ENCODE measurements around the gene GPBP1.
"Not testable (repeated sequence)": the region's sequence is repeated elsewhere in the genome, so short reads cannot be mapped to it uniquely, and the experiment has no call there.

GPBP1 gene

GRCh38 chr5:57177479-57178156 is 3.8 kb downstream of the GPBP1 start:
- no peak for DNase-seq

DNA sequence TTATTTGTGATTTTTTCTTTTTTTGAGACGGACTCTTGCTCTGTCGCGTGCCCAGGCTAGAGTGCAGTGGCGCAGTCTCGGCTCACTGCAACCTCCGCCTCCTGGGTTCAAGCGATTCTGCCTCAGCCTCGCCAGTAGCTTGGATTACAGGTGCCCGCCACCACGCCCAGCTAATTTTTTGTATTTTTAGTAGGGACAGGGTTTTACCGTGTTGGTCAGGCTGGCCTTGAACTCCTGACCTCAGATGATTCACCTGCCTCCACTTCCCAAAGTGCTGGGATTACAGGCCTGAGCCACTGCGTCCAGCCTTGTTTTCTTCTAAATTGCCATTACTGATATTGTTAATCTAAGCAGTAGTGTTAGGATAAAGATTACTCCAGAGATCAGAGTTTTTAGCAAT is 4.4 kb downstream of the GPBP1 start:
- DNase-seq, result not testable (repeated sequence)

- DNase-seq, result no peak
Observed at GRCh38 chr5:57179262-57180200, 5.7 kb downstream of the GPBP1 start.

DNA sequence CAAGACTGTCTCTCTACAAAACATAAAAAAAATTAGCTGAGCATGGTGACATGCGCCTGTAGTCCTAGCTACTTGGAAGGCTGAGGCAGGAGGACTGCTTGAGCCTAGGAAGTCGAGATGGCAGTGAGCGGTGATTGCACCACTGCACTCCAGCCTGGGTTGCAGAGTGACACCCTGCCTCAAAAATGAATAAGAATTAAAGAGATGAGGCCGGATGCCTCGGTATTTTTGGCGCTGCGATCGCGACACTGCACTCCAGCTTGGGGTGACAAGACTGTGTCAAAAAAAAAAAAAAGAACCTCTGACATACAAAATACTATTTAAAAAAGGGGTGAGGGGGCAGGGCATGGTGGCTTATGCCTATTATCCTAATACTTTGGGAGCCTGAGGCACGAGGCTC is 7.3 kb downstream of the GPBP1 start:
- DNase-seq, result no peak

DNA sequence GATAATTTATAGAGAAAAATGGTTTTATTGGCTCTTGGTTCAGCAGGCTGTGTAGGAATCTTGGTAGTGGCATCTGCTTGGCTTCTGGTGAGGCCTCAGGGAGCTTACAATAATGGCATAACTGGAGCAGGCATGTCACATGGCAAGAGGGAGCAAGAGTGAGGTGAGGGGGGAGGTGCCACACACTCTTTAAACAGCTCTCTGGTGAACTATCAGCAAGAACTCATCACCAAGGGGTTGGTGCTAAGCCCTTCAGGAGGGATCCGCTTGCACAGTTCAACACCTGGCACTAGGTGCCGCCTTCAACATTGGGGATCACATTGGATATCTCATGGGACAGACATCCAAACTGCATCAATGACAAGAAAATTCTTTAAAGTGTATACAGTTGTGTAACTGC is 10.5 kb downstream of the GPBP1 start:
- no peak for DNase-seq

GRCh38 chr5:57185313-57185712 is 11.5 kb downstream of the GPBP1 start:
- no peak for DNase-seq

DNA sequence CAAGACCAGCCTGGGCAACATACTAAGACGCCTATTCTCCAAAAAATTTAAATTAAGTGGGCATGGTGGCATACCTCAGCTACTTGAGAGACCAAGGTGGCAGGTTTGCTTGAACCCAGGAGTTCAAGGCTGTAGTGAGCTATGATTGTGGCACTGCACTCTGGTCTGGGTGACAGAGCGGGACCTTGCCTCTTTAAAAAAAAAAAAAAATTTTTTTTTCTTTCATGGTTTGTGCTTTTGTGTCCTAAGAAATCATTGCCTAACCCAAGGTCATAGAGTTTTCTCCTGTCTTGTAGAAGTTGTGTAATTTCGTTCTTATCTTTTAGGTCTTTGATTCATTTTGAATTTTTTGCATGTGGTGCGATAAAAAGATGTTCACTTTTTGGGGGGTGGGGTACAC is 12.3 kb downstream of the GPBP1 start:
- no peak for DNase-seq

DNA sequence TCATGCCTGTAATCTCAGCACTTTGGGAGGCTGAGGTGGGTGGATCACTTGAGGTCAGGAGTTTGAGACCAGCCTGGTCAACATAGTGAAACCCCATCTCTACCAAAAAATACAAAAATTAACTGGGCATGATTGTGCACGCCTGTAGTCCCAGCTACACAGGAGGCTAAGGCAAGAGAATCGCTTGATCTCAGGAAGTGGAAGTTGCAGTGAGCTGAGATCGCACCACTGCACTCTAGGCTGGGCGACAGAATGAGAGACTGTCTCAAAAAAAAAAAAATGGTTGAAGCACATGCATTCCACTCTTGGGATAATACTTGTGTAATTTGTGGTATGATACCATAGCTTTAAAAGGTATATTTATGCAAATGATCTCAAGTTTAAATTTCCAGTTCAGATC is 14.1 kb downstream of the GPBP1 start:
- DNase-seq, result not testable (repeated sequence)

- DNase-seq, result no peak
Observed at GRCh38 chr5:57189515-57189914, 15.7 kb downstream of the GPBP1 start.

DNA sequence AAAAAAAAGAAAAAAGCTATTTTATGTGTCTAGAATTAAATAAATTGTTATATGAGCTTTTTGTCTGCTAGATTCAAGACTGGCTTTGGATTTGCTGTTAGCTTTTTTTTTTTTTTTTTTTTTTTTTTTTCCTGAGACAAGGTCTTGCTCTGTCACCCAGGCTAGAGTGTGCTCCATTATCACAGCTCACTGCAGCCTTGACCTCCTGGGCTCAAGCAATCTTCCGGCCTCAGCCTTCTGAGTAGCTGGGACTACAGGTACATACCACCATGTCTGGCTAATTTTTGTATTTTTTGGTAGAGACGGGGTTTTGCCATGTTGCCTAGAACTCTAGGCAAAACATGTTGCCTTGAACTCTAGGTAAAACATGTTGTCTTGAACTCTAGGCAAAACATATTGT is 16.7 kb downstream of the GPBP1 start:
- no peak for DNase-seq

- DNase-seq, result no peak
Observed at GRCh38 chr5:57191163-57191562, 17.3 kb downstream of the GPBP1 start.

- DNase-seq, result no peak
Observed at GRCh38 chr5:57191986-57192385, 18.1 kb downstream of the GPBP1 start.

DNA sequence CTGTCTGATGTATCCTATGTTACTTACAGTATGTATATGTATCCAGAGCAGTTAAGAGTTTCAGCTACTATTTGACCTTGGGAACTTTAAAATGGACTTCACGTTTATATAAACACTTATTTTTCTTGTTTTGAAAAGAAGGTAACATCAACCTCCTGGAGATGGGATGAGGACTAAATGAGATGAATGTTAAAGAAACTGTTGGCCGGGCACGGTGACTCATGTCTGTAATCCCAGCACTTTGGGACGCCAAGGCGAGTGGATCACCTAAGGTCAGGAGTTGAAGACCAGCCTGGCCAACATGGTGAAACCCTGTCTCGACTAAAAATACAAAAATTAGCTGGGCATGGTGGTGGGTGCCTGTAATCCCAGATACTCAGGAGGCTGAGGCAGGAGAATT is 19.0 kb downstream of the GPBP1 start:
- not testable (repeated sequence) for DNase-seq

DNA sequence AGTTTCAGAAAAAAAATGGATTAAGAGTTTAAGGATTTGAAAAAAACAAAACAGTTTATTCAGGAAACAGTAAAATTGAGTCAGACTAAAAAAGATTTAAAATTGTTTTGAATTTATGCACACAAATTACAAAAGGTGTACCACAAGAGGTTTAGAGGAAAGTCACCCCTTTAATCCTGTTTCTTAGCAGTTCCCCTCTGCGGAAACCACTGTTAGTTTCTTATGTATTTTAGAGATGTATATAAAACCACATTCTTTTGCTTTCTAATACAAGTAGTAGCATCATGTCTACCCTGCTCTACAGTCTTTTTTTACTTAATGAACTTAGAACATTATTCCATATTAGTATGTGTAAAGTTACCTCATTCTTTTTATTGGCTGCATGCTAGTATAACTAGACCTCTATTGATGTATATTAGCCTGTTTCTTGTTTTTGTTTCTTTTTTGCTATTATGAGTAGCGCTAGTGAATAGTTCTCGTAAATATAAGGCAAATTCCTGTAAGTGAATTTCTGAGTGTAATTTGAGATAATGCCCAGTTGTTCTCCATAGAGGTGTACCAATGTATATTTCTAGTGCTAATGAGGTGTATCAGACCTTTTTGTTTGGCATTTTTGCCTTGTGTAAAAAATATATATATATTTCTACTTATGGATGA is 20.0 kb downstream of the GPBP1 start:
- DNase-seq, result no peak

GRCh38 chr5:57194653-57195052 is 20.8 kb downstream of the GPBP1 start:
- DNase-seq, result no peak

DNA sequence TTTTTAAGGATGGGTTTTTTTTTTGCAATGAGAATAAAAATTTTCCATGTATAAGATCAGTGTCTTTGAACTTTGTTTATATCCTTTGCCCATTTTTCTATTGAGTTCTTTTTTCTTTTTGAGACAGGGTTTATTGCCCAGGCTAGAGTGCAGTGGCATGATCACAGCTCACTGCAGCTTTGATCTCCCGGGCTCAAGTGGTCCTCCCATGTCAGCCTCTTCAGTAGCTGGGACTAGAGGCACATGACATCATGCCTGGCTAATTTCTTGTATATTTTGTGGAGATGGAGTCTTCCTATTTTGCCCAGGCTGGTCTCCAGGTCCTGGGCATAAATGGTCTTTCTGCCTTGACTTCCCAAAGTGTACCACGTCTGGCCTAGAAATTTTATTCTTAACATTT is 21.2 kb downstream of the GPBP1 start:
- DNase-seq, result no peak

DNA sequence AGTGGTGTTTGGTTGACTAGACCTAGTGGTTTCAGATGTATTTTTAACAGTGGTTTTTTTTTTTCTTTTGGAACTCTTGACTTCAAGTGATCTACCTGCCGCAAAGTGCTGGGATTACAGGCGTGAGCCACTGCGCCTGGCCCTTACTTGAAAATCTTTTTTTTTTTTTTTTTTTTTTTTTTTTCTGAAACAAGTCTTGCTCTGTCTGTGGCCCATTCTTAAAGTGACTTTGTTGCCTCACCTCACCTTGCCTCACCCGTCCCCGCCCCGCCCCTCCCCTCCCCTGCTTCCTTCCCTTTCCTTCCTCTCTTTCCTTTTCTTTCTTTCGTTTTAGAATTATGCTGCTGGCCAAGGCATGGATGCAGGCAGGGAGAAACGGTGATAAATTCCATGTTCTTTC is 26.0 kb downstream of the GPBP1 start:
- no peak for DNase-seq

GRCh38 chr5:57202811-57203210 is 29.0 kb downstream of the GPBP1 start:
- DNase-seq, result no peak

GRCh38 chr5:57207007-57207653 is 33.3 kb downstream of the GPBP1 start:
- DNase-seq, result no peak

DNA sequence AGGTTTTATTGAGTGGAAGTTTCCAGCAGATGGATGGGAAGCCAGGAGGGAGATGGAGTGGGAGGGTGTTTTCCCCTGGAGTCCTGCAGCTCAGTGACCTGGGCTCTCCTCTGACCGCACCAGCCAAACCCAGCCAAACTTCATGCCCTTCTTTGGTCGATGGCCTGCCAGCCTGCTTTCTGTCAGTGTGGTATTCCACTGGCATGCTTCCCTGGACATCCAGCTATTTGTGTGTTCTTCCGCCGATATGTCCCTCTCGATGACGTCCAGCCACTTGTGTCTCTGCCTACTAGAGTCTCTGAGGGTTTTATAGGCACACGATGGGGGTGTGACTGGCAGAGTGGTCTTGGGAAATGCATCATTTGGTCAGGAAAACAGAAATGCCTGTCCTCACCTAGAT is 33.8 kb downstream of the GPBP1 start:
- no peak for DNase-seq

- no peak for DNase-seq
Observed at GRCh38 chr5:57209316-57210040, 35.6 kb downstream of the GPBP1 start.

GRCh38 chr5:57210633-57211032 is 36.8 kb downstream of the GPBP1 start:
- no peak for DNase-seq

GRCh38 chr5:57211039-57211438 is 37.2 kb downstream of the GPBP1 start:
- DNase-seq, result no peak
